K562 (cell line): ENCODE data around the gene CACNA1S. TPM values are rescaled to one million over a fixed set of nuclear protein-coding genes. Genes with fewer than 3 reads are reported as not detected.
A peak's percentile ranks its signal among the peaks of the same experiment; 100 is the strongest.

ENCODE experiments used
- CEBPG ChIP-seq, 3 experiments: fragments of 200-800 bp in 1 of 3; sonication (Bioruptor generic) in 1 of 3; sonication (generic) in 1 of 3; formaldehyde crosslinking in 1 of 3; IDR thresholded peaks in 2 of 3; conservative IDR thresholded peaks in 1 of 3; 2 replicates each; pipeline versions ENCODE4 v1.6.1 to v1.8.0; 2016 to 2022; ENCODE audit warnings: missing compliant biosample characterization in 2 of 3, missing genetic modification characterization in 2 of 3, mild to moderate bottlenecking in 1 of 3, missing genetic modification reagents in 1 of 3
- ELF2 ChIP-seq: fragments of 250-450 bp; sonication (Bioruptor Pico); IDR thresholded peaks from 2 replicates; pipeline ENCODE4 v1.5.0; 2021; ENCODE audit warnings: mild to moderate bottlenecking
- FOXP1 ChIP-seq: sonication (generic); formaldehyde crosslinking; IDR thresholded peaks from 2 replicates; pipeline ENCODE4 v1.8.0; 2022; ENCODE audit warnings: mild to moderate bottlenecking, missing genetic modification reagents
- LARP7 ChIP-seq: fragments of 450-650 bp; IDR thresholded peaks from 2 replicates; pipeline ENCODE4 v1.6.1; 2016
- PCBP2 ChIP-seq: fragments of 200-400 bp; formaldehyde crosslinking; IDR thresholded peaks from 2 replicates; pipeline ENCODE4 v1.6.1; 2018; ENCODE audit warnings: low read length, low read depth, mild to moderate bottlenecking, moderate library complexity; ENCODE audit not compliant: poor library complexity, severe bottlenecking
- PHB ChIP-seq: fragments of 250-450 bp; sonication (Bioruptor Pico); IDR thresholded peaks from 2 replicates; pipeline ENCODE4 v1.5.0; 2021
- PML ChIP-seq: IDR thresholded peaks from 2 replicates; pipeline ENCODE4 v1.6.1; 2012; ENCODE audit warnings: low read length, inconsistent platforms
- TARDBP ChIP-seq: fragments of 450-650 bp; IDR thresholded peaks from 2 replicates; pipeline ENCODE4 v1.6.1; 2016
- ZC3H8 ChIP-seq: fragments of 450-650 bp; IDR thresholded peaks from 2 replicates; pipeline ENCODE4 v1.6.1; 2017
- ZNF146 ChIP-seq: IDR thresholded peaks from one replicate; pipeline ENCODE4 v1.6.1; 2018; ENCODE audit warnings: missing compliant biosample characterization; ENCODE audit not compliant: unreplicated experiment
- ZNF695 ChIP-seq: fragments of 450-650 bp; formaldehyde crosslinking; IDR thresholded peaks from 2 replicates; pipeline ENCODE4 v1.4.0; 2020; ENCODE audit warnings: mild to moderate bottlenecking, moderate library complexity
- ZNF76 ChIP-seq: fragments of 250-450 bp; sonication (Bioruptor Pico); IDR thresholded peaks from 2 replicates; pipeline ENCODE4 v1.4.0; 2020; ENCODE audit warnings: mild to moderate bottlenecking, moderate library complexity, borderline replicate concordance
- polyA plus RNA-seq, 8 experiments: library from polyadenylated mRNA; depleted of rRNA in 4 of 8; stranded (reverse) in 5 of 8; unstranded in 3 of 8; fragments of >200 nt; fragmentation: Nextera tagmentation in 2 of 8; fragmentation: Illumina TruSeq in 1 of 8; extraction: Ambion mirVana in 2 of 8; extraction: Trizol in 1 of 8; gene quantifications; 2 replicates each; pipeline versions ENCODE4 v1.2.1 to v1.2.3, GENCODE V29; 2011 to 2014; ENCODE audit warnings: inconsistent platforms in 1 of 8, missing spikeins in 1 of 8
- total RNA-seq, 7 experiments: library from RNA; depleted of rRNA in 6 of 7; stranded (reverse); fragments of >200 nt in 6 of 7; fragmentation: Illumina TruSeq in 2 of 7; extraction: Trizol in 2 of 7; gene quantifications; 2 replicates each; pipeline versions ENCODE4 v1.2.1 to v1.2.3, GENCODE V29; 2011 to 2021; ENCODE audit warnings: low replicate concordance in 1 of 7
- TF ChIP-seq, protein P1 (sequence below): fragments of 250-450 bp; sonication (Bioruptor Pico); IDR thresholded peaks from 2 replicates; pipeline ENCODE4 v1.4.0; 2020
- TF ChIP-seq, protein P2 (sequence below): fragments of 250-450 bp; sonication (Bioruptor Pico); IDR thresholded peaks from 2 replicates; pipeline ENCODE4 v1.8.0; 2021; ENCODE audit warnings: moderate library complexity, mild to moderate bottlenecking, inconsistent platforms
- TF ChIP-seq, protein P3 (sequence below), 3 experiments: IDR thresholded peaks in 2 of 3; conservative IDR thresholded peaks in 1 of 3; 2 replicates each; pipeline ENCODE4 v1.5.1; 2011 to 2012; ENCODE audit warnings: low read length in 3 of 3, mild to moderate bottlenecking in 3 of 3, control low read depth in 2 of 3, improper control_type of control experiment in 1 of 3, inconsistent platforms in 1 of 3, low read depth in 1 of 3, mixed read lengths in 1 of 3, moderate library complexity in 1 of 3; ENCODE audit not compliant: insufficient read depth in 2 of 3
- TF ChIP-seq, protein P4 (sequence below): IDR thresholded peaks from 2 replicates; pipeline ENCODE4 v1.6.1; 2011; ENCODE audit not compliant: insufficient read length; ENCODE audit errors: extremely low read depth

Gene CACNA1S
- total and polyA plus RNA-seq, 9 of the 15 experiments (the other 6 are each of a cell fraction or from before 2014, with no cell fraction given), result not detected

DNA sequence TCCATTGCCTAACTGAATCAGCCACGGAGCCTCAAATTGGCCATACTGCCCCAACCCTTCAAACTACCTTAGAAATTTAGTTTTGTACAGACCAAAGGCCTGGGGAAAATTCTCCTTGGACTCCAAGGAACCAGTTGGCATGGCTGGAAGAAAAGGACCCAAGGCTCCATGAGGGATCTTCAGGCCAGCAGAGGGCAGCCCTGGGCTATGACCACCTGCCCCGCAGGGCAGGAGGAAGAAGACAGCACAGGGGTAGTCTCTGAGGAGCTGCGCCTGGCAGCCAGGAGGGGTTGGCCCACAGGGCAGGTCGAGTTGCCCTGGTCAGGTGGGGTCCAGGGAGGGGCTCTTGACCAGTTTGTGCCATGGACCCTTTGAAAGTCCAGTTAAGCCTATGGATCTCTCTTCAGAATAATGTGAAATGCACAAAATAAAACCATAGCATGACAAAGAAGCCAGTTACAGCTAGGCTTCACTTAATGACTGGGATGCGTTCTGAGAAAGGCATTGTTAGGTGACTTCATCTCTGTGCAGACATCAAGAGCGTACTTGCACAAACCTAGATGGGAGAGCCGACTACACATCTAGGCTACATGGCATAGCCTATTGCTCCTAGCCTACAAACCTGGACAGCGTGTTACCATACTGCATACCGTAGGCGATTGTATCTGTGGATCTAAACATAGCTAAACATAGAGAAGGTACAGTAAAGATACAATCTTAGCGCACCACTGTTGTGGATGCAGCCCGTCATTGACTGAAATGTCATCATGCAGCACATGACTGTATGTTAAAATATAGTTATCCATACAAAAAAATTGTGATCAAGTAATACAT, 26.1 kb downstream of the CACNA1S start (continued):
- TF ChIP-seq, protein P1, sequence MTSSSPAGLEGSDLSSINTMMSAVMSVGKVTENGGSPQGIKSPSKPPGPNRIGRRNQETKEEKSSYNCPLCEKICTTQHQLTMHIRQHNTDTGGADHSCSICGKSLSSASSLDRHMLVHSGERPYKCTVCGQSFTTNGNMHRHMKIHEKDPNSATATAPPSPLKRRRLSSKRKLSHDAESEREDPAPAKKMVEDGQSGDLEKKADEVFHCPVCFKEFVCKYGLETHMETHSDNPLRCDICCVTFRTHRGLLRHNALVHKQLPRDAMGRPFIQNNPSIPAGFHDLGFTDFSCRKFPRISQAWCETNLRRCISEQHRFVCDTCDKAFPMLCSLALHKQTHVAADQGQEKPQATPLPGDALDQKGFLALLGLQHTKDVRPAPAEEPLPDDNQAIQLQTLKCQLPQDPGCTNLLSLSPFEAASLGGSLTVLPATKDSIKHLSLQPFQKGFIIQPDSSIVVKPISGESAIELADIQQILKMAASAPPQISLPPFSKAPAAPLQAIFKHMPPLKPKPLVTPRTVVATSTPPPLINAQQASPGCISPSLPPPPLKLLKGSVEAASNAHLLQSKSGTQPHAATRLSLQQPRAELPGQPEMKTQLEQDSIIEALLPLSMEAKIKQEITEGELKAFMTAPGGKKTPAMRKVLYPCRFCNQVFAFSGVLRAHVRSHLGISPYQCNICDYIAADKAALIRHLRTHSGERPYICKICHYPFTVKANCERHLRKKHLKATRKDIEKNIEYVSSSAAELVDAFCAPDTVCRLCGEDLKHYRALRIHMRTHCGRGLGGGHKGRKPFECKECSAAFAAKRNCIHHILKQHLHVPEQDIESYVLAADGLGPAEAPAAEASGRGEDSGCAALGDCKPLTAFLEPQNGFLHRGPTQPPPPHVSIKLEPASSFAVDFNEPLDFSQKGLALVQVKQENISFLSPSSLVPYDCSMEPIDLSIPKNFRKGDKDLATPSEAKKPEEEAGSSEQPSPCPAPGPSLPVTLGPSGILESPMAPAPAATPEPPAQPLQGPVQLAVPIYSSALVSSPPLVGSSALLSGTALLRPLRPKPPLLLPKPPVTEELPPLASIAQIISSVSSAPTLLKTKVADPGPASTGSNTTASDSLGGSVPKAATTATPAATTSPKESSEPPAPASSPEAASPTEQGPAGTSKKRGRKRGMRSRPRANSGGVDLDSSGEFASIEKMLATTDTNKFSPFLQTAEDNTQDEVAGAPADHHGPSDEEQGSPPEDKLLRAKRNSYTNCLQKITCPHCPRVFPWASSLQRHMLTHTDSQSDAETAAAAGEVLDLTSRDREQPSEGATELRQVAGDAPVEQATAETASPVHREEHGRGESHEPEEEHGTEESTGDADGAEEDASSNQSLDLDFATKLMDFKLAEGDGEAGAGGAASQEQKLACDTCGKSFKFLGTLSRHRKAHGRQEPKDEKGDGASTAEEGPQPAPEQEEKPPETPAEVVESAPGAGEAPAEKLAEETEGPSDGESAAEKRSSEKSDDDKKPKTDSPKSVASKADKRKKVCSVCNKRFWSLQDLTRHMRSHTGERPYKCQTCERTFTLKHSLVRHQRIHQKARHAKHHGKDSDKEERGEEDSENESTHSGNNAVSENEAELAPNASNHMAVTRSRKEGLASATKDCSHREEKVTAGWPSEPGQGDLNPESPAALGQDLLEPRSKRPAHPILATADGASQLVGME (CRISPR knock-in tag), result no peak
- TF ChIP-seq, protein P2, sequence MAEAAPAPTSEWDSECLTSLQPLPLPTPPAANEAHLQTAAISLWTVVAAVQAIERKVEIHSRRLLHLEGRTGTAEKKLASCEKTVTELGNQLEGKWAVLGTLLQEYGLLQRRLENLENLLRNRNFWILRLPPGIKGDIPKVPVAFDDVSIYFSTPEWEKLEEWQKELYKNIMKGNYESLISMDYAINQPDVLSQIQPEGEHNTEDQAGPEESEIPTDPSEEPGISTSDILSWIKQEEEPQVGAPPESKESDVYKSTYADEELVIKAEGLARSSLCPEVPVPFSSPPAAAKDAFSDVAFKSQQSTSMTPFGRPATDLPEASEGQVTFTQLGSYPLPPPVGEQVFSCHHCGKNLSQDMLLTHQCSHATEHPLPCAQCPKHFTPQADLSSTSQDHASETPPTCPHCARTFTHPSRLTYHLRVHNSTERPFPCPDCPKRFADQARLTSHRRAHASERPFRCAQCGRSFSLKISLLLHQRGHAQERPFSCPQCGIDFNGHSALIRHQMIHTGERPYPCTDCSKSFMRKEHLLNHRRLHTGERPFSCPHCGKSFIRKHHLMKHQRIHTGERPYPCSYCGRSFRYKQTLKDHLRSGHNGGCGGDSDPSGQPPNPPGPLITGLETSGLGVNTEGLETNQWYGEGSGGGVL (CRISPR knock-in tag), result no peak
- TF ChIP-seq CEBPG (CRISPR knock-in tag; IDR thresholded peaks at IDR 0.05) (0 out of 2 replicates have a peak, but pooled peaks have one; percentile 14), CEBPG (tag; conservative IDR thresholded peaks at IDR 0.05 in 1 of 2, IDR thresholded peaks at IDR 0.05 in 1 of 2) (no peak), ZNF76 (CRISPR knock-in tag) (no peak), TARDBP (no peak), FOXP1 (CRISPR knock-in tag) (no peak), ZC3H8 (no peak), PHB (CRISPR knock-in tag) (no peak), ZNF695 (CRISPR knock-in tag) (no peak), LARP7 (no peak), ZNF146 (CRISPR knock-in tag) (no peak), PCBP2 (no peak), PML (no peak), ELF2 (CRISPR knock-in tag) (no peak)
- TF ChIP-seq, protein P3, sequence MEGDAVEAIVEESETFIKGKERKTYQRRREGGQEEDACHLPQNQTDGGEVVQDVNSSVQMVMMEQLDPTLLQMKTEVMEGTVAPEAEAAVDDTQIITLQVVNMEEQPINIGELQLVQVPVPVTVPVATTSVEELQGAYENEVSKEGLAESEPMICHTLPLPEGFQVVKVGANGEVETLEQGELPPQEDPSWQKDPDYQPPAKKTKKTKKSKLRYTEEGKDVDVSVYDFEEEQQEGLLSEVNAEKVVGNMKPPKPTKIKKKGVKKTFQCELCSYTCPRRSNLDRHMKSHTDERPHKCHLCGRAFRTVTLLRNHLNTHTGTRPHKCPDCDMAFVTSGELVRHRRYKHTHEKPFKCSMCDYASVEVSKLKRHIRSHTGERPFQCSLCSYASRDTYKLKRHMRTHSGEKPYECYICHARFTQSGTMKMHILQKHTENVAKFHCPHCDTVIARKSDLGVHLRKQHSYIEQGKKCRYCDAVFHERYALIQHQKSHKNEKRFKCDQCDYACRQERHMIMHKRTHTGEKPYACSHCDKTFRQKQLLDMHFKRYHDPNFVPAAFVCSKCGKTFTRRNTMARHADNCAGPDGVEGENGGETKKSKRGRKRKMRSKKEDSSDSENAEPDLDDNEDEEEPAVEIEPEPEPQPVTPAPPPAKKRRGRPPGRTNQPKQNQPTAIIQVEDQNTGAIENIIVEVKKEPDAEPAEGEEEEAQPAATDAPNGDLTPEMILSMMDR (IDR thresholded peaks at IDR 0.05 in 2 of 3, conservative IDR thresholded peaks at IDR 0.05 in 1 of 3; ENCODE audit: insufficient read depth in 2 of 3, low read depth in 1 of 3, low read length in 3 of 3), result peak; percentile 82 to 91 (median 84)
- TF ChIP-seq, protein P4, sequence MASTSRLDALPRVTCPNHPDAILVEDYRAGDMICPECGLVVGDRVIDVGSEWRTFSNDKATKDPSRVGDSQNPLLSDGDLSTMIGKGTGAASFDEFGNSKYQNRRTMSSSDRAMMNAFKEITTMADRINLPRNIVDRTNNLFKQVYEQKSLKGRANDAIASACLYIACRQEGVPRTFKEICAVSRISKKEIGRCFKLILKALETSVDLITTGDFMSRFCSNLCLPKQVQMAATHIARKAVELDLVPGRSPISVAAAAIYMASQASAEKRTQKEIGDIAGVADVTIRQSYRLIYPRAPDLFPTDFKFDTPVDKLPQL, result no peak
